Measurements from ENCODE around the gene KHK.
"Not testable (repeated sequence)": the region's sequence is repeated elsewhere in the genome, so short reads cannot be mapped to it uniquely, and the experiment has no call there.

Gene KHK

DNA sequence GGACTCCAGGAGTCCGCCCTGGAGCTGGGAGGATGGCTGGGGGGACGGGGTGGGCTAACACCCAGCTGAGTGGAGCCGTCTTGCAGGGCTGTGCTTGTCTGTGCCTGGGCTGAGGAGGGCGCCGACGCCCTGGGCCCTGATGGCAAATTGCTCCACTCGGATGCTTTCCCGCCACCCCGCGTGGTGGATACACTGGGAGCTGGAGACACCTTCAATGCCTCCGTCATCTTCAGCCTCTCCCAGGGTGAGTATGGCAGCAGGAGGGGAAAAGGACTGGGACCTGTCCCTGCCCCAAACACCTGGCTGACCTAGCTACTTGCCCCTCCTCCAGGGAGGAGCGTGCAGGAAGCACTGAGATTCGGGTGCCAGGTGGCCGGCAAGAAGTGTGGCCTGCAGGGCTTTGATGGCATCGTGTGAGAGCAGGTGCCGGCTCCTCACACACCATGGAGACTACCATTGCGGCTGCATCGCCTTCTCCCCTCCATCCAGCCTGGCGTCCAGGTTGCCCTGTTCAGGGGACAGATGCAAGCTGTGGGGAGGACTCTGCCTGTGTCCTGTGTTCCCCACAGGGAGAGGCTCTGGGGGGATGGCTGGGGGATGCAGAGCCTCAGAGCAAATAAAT lies 12.9 kb downstream of the KHK start:
- DNase-seq, result no peak

DNA sequence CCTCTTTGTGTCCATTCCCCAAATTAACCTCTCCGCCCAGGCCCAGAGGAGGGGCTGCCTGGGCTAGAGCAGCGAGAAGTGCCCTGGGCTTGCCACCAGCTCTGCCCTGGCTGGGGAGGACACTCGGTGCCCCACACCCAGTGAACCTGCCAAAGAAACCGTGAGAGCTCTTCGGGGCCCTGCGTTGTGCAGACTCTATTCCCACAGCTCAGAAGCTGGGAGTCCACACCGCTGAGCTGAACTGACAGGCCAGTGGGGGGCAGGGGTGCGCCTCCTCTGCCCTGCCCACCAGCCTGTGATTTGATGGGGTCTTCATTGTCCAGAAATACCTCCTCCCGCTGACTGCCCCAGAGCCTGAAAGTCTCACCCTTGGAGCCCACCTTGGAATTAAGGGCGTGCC lies 13.5 kb downstream of the KHK start:
- no peak for DNase-seq

DNA sequence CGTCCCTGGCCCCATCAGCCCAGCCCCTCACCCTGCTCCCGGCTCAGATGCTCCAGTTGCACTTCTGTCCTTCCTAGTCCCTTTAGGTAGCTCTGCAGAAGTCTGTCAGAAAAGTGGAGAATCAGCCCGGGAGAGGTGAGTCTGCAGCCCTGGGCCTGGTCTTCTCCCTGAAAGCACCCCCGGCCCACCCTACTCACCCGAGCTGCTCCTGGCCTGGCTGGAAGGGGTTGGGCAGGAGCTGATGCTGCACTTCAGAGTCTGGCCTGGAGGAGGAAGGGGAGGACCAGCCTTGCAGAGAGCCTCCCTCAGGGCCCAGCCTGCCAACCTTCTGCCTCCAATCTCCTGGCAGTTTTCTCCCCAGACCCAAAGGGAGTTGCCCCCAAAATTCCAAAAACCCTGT lies 15.8 kb downstream of the KHK start:
- no peak for DNase-seq

DNA sequence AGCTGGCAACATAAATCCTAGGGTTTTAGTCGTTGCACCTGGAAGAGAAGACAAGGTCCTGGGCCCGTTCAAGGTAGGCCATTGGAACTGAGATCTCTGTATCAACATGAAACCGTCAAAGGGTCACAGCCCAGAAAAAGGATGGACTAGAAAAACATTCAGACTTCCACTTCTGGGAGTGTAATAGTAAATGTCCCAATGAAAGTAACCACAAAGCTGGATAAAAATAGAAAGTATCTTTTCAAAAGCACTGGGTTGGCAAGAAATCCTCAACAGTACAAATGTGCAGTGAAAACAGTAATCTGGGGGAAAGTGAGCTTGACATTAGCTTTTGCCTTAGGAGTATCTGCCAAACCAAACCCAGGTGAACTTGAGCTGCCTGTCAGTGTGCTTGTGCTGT lies 19.4 kb downstream of the KHK start:
- DNase-seq, result no peak

DNA sequence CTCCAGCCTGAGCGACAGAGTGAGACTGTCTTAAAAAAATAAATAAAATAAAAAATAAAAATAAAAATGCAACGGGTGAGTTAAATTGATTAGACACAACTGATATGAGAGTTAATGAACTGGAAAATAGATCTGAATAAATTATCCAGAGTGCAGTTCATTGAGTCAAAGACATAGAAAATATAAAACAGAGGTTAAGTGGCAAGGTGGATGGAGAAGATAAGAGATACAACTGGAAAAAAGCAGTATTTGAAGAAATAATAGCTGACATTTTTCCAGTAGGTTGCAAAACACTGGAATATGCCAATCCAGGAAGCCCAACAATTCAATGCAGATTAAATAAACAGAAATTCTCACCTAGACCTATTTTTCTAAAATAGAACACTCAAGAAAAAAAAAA lies 21.6 kb downstream of the KHK start:
- DNase-seq, result no peak

DNA sequence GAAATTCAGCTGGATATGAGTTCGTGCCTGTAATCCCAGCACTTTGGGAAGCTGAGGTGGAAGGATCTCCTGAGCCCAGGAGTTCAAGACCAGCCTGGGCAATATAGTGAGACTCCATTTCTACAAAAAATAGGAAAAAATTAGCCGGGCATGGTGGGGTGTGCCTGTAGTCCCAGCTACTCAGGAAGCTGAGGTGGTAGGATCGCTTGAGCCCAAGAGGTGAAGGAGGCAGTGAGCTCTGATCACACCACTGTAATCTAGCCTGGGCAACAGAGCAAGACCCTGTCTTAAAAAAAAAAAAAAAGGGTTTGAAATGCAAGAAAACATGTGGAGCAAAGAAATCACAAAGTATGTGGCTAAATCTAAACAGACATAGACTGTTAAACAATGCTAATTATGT lies 22.5 kb downstream of the KHK start:
- DNase-seq, result no peak

DNA sequence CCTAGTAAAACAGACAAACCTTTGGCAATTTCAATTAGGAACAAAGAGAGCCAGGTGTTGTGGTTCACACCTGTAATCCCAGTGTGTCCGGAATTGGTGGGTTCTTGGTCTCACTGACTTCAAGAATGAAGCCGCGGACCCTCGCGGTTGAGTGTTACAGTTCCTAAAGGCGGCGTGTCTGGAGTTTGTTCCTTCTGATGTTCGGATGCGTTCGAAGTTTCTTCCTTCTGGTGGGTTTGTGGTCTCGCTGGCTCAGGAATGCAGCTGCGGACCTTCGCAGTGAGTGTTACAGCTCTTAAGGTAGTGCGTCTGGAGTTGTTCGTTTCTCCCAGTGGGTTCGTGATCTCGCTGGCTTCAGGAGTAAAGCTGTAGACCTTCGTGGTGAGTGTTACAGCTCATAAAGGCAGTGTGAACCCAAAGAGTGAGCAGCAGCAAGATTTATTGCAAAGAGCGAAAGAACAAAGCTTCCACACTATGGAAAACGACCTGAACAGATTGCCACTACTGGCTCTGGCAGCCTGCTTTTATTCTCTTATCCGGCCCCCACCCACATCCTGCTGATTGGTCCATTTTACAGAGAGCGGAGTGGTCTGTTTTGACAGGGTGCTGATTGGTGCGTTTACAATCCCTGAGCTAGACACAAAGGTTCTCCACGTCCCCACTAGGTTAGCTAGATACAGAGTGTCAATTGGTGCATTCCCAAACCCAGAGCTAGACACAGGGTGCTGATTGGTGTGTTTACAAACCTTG lies 24.2 kb downstream of the KHK start:
- not testable (repeated sequence) for DNase-seq

DNA sequence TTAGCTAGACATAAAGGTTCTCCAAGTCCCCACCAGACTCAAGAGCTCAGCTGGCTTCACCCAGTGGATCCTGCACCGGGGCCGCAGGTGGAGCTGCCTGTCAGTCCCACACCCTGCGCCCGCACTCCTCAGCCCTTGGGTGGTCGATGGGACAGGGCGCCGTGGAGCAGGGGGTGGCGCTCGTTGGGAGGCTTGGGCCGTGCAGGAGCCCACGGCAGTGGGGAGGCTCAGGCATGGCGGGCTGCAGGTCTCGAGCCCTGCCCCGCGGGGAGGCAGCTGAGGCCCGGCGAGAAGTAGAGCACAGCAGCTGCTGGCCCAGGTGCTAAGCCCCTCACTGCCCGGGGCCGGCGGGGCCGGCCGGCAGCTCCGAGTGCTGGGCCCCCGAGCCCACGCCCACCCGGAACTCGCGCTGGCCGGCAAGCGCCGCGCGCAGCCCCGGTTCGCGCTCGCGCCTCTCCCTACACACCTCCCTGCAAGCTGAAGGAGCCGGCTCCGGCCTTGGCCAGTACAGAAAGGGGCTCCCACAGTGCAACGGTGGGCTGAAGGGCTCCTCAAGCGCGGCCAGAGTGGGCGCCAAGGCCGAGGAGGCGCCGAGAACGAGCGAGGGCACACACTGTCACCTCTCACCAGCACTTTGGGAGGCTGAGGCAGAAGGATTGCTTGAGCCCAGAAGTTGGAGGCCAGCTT lies 25.0 kb downstream of the KHK start:
- DNase-seq, result not testable (repeated sequence)

DNA sequence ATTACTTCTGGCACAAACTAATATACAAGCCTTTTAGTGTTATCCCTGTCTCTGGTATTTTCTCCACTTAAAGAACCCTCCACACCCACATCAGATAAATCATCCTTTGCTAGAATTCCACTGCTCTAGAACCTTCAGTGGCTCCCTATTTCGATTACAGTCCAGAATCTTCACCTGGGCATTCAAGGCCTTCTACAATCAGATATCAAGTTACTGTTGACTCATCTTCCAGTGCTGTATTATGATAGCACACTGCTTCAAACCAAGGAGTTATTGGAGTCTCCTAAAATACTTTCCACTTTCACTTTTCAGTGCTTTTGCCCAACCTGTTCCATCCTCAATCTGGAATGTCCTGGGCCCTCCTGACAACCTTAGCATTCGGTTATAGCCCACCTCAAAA lies 28.9 kb downstream of the KHK start:
- no peak for DNase-seq

DNA sequence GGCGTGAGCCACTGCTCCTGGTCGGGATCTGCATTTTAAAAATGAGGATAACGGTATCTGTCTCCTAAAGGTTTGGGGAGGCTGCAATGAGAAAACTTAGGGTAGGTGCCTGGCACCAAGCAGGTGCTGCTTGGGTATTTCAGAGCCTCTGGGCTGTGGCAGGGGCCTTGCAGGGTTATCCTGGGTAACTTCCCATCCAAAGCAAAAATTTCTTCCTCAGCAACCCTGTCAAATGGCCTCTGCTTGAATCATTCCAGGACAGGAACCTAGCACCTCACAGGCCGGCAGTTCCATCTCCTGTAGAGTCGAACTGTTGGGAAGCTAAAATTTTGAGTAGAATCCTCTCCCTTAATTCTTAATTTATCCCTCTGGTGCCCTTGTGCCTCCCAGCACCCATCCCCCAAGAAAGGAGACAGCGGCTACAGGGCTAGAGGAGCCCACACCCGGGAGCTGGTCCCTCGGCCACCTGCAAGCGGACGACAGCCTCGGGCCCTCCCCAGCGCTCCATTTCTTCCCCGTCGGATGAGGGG lies 31.5 kb downstream of the KHK start:
- no peak for DNase-seq

DNA sequence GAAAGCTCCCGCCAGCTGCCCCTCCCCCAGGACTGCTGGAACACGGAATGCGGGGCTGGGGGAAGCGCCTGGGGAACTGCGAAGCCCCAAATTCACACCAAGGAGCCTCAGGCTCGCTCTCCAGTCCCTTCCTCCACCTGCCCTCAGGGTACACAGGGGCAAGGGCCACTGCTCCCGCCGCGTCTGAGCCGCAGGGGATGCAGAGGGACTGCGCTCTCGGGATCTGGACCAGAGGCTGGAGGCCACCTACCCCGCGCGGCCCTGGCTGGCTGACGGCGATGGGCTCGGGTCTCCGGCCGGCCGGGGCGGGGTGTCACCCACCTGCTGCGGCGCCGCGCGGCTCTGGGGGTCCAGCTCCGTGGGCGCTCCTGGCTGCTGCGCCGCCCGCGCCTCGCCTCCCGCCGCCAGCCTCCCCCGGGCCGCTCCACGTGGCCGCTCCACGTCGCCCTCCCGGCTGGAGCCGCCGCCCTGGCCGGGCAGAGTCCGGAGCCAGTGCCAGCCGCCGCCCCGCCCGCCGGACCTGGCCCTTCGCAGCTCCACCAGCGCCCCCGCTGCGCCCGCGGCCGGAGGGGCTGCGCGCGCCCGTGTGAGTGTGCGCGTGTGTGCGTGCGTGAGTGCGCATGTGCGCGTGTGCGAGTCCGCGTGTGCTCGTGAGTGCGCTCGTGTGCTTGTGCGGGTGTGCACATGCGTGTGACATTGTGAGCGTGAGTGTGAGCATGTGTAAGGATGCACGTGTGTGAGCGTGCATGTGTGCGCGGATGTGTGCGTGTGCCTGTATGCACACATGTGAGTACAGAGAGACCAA lies 32.2 kb downstream of the KHK start, which contains the start of gene CGREF1:
Gene CGREF1 (minus strand): TSS at position 604 of the 805 bp plus-strand sequence. CDS start 14,762 bp downstream, outside the sequence.
- DNase-seq, result no peak

DNA sequence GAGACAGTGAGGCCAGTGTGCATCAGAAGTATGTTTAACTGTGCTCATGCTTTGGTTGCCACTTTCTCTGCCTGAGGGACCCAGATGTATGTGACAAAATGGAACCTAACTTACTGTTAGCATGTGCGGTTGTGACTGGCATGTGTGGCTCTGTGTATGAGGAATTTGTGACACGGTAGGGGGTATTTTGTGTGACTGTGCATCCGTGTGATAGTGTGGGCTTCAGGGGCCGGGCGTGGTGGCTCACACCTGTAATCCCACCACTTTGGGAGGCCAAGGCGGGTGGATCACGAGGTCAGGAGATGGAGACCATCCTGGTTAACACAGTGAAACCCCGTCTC lies 32.7 kb downstream of the KHK start:
- DNase-seq, result not testable (repeated sequence)

DNA sequence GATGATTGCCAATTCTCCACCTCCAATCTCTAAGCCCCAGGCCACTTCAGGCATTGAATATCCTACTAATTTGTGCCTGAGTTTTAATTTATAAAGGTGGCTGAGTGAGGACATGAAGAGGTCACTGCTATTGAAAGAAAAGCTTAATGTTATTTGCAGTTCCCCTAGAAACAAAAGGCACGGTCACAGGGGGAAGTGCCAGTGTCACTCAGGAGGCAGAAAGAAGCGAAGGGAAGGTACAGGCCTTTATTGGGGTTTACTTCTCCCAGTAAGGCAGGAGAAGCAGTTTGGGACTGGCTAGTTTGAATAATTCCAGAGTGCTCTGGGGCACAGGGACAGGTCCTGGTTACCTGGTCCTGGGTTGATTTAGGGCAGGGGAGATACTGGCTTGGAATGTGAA lies 35.3 kb downstream of the KHK start:
- DNase-seq, result no peak

DNA sequence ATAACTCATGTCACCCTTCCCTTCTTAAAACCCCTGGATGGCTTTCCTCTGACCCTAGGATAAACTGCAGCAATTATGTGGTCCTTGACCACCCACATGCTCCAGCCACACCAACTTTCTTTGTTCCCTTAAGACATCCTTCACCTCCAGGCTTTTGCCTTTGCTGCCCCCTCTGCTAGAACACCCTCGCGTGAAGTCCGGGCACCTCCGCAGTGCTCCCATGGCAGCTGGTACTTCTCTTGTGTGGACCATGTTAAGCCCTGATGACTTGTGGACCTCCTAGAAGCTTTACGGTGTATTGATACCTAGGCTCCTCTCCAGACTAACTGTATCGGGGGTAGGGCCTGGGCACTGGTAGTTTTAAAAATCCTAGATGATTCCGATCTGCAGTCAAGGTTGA lies 36.2 kb downstream of the KHK start:
- no peak for DNase-seq

DNA sequence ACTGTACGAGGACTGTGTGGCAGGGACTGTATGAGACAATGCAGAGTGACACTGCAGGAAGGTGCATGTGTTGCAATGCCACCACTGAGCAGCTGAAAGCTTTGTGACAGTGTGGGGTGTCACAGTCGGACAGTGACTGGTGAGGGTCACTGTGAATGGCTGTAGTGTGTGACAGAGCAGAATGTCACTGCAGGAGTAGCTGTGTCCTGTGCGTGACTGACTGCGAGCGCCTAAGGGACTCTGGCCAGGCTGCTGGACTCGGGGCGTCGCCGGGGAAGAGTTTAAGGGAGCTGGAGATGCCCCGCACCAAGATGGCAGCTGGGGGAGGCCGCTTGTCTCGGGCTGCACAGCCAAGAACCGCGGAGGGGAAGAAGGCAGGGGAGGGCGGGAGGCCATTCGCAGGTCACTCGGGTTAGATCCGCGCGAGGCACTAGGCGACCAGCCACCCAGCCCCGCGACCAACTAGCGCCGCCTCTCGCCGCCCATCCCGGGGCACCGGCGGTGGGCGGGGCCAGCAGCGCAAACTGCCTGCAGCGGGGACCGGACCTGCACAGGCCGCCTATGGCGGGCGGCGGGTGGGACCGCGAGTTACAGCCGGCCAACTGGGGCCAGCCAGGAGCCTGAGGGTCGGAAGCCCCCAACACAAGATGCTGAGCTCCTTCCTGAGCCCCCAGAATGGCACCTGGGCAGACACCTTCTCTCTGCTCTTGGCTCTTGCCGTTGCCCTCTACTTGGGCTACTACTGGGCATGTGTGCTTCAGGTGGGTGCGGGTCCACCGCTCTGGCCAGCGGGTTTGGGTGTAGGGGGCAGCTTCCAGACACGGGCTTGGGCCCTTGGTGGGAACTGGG lies 37.0 kb downstream of the KHK start, which contains the start of gene ABHD1:
Gene ABHD1 (plus strand): TSS at position 514 of the 849 bp plus-strand sequence. CDS start 134 bp downstream, at position 648.
- DNase-seq, result peak; percentile 69

DNA sequence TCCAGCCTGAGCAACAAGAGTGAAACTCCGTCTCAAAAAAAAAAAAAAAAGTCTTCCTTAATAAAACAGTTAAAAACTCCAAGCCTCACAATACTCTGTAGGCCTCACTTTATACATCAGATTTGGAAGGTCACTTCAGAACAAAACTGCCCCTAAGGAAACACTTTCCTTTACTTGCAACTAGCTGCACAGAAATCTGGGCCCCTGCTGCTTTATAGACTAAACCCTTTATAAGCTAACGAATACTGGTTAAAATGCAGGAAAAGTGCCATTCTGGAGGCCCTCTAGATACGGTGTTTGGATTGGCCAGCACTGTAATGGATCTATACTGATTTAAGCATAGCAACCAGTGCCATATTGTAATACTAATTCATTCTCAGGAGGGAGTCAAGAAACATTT lies 38.5 kb downstream of the KHK start:
- no peak for DNase-seq

DNA sequence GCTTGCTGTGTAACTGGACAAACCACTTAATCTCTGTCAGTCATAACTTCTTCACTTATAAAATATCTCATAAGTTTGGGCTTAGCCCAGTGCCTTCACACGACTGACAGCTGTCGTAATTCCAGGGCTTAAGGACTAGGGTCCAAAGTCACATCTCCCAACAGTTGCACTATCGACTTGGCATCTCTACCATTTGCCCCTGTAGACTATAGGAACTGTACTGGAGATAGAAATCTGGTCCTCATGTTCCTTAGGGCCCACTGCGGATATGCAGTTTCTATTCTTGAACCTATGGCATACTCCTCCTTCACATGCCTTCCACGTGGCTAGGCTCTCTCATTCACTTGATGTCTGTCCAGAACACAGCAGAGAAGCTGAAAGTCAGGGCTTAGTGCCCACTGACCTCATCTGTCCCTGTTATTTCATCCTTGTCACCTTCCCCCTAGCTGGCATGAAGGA lies 39.7 kb downstream of the KHK start:
- DNase-seq, result no peak

DNA sequence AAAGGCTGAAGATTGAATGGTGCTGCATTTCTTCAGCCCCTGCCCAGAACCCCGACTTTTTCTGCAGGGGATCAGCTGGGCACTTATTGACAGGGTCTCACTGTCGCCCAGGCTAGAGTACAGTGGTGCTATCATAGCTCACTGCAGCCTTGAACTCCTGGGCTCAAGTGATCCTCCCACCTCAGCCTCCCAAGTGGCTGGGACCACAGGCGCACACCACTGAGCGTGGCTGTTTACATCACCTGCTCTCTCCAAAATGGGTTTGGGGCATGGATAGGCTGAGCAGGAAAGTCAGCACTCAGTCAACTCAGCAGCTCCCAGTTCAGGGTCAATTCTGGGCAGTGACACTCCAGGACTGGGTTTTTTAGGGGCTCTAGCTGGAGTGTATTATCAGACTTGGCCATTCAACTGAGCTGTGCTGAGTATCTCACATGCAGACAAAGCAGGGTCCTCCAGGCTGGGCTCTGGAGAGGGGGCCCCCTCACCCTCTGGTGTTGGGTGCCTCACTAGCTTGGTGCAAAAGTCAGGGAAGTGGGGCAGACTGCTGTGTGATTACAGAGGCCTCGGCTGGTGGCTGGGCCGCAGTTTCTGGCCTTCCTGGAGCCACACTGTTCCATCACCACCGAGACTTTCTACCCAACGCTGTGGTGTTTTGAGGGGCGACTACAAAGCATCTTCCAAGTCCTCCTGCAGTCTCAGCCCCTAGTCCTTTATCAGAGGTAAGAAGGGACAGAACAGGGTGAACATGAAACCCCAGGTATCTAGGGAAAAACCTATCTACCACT lies 41.5 kb downstream of the KHK start:
- DNase-seq, result no peak

DNA sequence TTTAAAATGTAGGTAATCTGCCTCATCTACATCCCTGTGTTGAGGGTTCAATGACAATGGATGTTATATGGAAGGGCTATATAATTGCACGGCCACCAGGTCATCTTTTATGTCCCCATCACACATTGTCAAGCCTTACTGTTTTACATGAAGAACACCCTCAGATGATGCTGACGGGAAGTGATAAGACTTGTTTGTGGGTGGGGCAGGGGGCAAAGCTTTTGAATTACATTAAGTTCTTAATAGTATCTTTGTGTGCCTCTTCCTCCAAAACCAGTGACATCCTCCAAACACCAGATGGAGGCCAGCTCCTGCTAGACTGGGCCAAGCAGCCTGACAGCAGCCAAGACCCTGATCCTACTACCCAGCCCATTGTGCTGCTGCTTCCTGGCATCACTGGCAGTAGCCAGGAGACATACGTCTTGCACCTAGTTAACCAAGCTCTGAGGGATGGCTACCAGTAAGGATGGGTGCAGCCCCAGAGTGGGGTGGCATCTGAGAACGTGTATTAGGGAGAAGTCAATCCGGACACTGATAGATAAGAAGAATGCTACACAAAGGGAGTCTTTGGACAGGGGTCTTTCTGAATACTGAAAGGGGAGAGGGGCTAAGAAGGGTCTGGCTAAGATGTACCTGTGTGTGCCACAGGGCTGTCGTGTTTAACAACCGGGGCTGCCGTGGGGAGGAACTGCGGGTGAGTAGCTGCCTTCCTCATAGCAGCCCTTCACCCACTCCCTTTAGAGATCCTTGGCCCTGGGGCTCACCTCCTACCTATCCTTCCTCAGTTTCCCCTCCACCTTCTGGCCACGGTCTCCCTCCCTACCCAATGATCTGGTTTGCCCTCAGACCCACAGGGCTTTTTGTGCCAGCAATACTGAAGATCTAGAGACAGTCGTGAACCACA lies 42.3 kb downstream of the KHK start:
- no peak for DNase-seq

DNA sequence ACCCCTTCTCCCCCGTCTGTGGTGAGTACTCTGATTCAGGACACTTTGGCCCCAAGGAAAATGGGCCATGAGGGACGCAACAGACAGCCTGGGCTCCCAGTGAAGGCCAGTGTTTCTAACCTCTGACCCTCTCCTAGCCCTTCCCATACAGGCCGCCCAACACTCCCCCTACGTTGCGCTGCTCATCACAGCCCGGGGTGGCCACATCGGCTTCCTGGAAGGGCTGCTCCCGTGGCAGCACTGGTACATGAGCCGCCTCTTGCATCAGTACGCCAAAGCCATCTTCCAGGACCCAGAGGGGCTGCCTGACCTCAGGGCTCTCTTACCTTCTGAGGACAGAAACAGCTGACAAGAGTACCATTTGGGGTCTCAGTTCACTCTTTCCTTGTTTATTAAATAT lies 43.8 kb downstream of the KHK start:
- DNase-seq, result no peak
